Activated CD4-positive, alpha-beta memory T cell treated with anti-CD3 and anti-CD28 coated beads, Interleukin-2, amount 10 ng/mL, durations not matched to agents 7 days and 5 days (primary cell): ENCODE data around the gene CD248. TPM values are rescaled to one million over a fixed set of nuclear protein-coding genes. Genes with fewer than 3 reads are reported as not detected.

ENCODE experiments used
- CTCF ChIA-PET: fragments of 350-600 bp; sonication (Branson Sonifier 250); formaldehyde crosslinking; loops from one replicate; lab custom pipeline; 2021; ENCODE audit warnings: antibody characterized with exemption, inconsistent platforms; lab: Charles Lee
- POLR2A ChIA-PET: fragments of 350-600 bp; sonication (Branson Sonifier 250); formaldehyde crosslinking; loops from one replicate; lab custom pipeline; 2021; ENCODE audit warnings: antibody characterized with exemption; lab: Charles Lee
- DNase-seq: peaks from one replicate; pipeline ENCODE4 v3.0.0-alpha.2; 2020
- H3K27ac Mint-ChIP-seq: one replicate; pipeline ENCODE4 v1.8.0; 2021; ENCODE audit warnings: mild to moderate bottlenecking, mixed read lengths
- H3K27me3 Mint-ChIP-seq: one replicate; pipeline ENCODE4 v1.8.0; 2021; ENCODE audit warnings: mixed read lengths
- H3K36me3 Mint-ChIP-seq: one replicate; pipeline ENCODE4 v1.8.0; 2021; ENCODE audit warnings: low read depth, mixed read lengths
- H3K4me1 Mint-ChIP-seq: one replicate; pipeline ENCODE4 v1.8.0; 2021; ENCODE audit warnings: mixed read lengths
- H3K4me3 Mint-ChIP-seq: one replicate; pipeline ENCODE4 v1.8.0; 2021; ENCODE audit warnings: mild to moderate bottlenecking, mixed read lengths
- H3K9me3 Mint-ChIP-seq: one replicate; pipeline ENCODE4 v1.8.0; 2021; ENCODE audit warnings: mixed read lengths
- total RNA-seq, 2 experiments: library from RNA; stranded (reverse); gene quantifications; one replicate each; pipeline ENCODE4 v1.2.3, GENCODE V29; 2021

Gene CD248
- total RNA-seq, 2 experiments from 2014 or later: not detected

DNA sequence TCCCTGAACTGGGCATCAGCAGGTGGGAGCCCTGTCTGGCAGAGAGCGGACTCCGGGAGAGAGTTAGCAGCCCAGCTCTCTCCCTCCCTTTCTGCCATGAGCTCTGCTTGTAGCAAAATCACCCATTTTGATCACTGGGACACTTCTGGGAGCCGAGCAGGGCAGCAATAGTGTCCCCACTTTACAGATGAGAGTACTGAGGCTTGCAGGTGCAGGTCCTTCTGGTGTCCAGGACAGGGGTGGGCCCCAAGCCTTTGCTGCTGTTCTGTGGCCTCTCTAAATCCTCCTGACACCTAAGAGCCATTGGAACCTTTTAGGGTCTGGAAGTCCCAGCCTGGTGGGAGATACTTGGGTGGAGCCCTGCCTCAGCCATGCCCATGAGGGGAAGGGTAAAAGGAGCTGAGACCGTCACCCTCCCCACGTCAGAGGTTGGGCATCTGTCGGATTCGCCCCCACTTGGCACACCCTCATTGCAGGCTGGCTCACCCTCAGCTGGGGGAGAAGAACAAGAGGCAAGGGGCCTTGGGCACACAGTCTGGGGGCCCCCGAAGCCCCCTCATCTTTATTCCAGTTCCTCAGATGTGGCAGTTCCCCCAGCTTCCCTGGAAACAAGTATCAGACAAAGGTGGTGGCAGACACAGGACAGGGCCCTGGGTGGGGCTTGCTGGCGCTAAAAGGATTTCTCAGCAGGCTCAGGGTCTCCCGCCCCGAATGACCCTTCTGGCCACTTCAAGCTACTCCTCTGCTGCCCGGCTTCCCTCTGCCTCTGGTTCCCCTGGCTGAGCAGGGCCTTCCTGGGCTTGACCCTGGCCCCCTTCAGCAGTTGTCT, 14.9 kb upstream of the CD248 start:
- DNase-seq: no peak
- Mint-ChIP-seq H3K36me3 (no peaks in the 10 kb centered on the region), H3K4me1 (peaks cover 26% of the 10 kb centered on the region), H3K27me3 (peaks cover 4% of the 10 kb centered on the region), H3K27ac (no peak overlapping the region), H3K9me3 (no peaks in the 10 kb centered on the region), H3K4me3 (no peak overlapping the region)
- ChIA-PET CTCF (interaction anchor here (1.1 to 4.9 kb wide), 2 partner anchors 20 to 57 kb away, joined by 3 to 73 read pairs; no protein-coding TSS in a partner anchor), POLR2A (interaction anchor here (0.8 to 3.5 kb wide), 3 partner anchors 13 to 43 kb away, joined by 3 to 13 read pairs (median 3); partner anchors contain the start of genes BRMS1 and YIF1A)

DNA sequence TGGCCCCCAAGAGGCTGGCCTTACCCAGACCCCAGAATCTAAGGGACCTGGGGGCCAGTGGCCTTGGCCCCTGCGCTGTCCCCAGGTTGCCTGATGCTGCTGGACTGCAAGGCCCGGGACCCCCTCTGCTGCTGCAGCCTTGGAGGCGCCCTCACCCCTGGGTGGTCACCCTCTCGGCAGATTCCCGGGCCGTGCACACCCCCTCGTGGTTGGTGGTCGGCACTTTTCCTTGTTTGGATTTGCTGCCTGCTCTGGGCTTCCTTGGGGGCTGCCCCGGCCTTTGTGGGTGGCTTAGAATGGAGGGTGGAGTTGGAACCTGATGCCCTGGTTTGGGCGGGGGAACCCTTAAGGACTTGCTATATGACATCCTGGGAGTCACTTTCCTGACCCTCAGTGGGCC, 14.1 kb upstream of the CD248 start:
- ChIA-PET CTCF (interaction anchor here (4.9 kb wide), 1 partner anchor 19 kb away, joined by 73 read pairs; no protein-coding TSS in a partner anchor), POLR2A (interaction anchor here (0.8 to 3.5 kb wide), 3 partner anchors 14 to 42 kb away, joined by 3 to 13 read pairs (median 3); partner anchors contain the start of genes BRMS1 and YIF1A)
- H3K4me3 Mint-ChIP-seq: no peak overlapping the region
- H3K36me3 Mint-ChIP-seq: no peaks in the 10 kb centered on the region
- H3K4me1 Mint-ChIP-seq: peaks cover 26% of the 10 kb centered on the region
- DNase-seq: no peak
- no peak overlapping the region for H3K27ac Mint-ChIP-seq
- H3K9me3 Mint-ChIP-seq: no peaks in the 10 kb centered on the region
- peaks cover 2% of the 10 kb centered on the region for H3K27me3 Mint-ChIP-seq

DNA sequence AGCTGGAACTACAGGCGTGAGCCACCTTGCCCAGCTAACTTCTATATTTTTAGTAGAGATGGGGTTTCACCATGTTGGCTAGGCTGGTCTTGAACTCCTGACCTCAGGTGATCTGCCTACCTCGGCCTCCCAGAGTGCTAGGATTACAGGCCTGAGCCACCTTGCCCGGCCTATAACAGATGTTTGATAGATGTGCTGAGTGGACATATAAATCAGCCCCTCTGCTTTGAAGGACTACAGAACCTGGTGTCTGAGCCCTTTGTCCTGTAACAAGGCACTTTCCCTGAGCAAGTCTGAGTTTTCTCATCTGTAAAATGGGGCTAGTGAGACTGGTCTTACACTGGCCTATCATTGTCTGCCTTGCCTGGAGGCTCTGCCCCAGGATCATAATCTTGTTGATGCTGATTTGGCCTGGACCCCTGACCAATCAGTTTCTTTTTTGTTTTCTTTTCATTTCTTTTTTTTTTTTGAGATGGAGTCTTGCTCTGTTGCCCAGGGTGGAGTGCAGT, 12.4 kb upstream of the CD248 start:
- no peaks in the 10 kb centered on the region for H3K9me3 Mint-ChIP-seq
- POLR2A ChIA-PET: interaction anchor here (0.5 to 1.2 kb wide), 3 partner anchors 16 to 18 kb away, joined by 3 to 7 read pairs (median 6); partner anchors contain the start of gene BRMS1

DNA sequence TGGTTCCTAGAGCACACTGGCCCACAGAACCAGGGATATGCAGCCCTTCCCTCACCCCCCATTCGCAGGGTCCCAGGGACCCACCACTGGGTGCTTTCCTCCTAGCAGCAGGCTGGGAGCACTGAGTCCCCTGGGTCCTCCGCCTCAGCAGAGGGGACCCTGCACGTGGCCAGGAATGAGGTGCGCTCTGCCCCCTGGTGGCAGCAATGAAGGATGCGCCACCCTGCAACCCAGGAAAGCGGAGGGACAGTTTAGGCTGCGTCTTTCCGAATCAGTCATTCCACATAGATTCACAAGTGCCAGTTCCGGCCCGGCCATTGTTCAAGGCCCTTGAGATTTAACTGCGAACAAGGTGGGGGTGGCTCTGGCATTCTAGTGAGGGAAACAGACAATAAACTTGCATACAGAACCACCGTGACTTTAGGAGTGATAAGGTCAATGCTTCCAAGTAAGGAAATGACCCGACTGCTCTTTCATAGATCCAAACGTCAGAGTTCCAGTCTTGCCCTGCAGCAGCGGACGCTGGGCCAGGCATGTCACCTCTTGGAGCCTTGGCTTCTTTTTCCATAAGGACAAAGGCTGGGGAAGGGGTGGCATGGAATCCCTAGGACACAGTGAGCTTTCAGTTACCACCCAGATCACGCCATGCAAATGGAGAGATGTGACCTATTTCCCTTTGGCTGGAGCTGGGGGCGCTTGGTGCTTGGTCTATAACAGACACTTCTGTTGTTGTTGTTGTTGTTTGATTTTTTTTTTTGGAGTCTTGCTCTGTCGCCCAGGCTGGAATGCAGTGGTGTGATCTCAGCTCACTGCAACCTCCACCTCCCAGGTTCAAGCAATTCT, 11.7 kb upstream of the CD248 start:
- no peak overlapping the region for H3K4me3 Mint-ChIP-seq
- no peaks in the 10 kb centered on the region for H3K36me3 Mint-ChIP-seq
- POLR2A ChIA-PET: interaction anchor here (0.5 to 1.2 kb wide), 3 partner anchors 15 to 17 kb away, joined by 3 to 7 read pairs (median 6); partner anchors contain the start of gene BRMS1
- CTCF ChIA-PET: interaction anchor here (0.9 to 4.9 kb wide), 4 partner anchors 10 to 58 kb away, joined by 3 to 73 read pairs (median 4); partner anchors contain the start of gene B4GAT1
- no peaks in the 10 kb centered on the region for H3K9me3 Mint-ChIP-seq
- peak overlapping the region; percentile 33 for H3K27ac Mint-ChIP-seq
- H3K27me3 Mint-ChIP-seq: no peaks in the 10 kb centered on the region
- DNase-seq: peak; percentile 79
- peaks cover 30% of the 10 kb centered on the region for H3K4me1 Mint-ChIP-seq

More for the DNA sequence above, 12.4 kb upstream of the CD248 start:
- H3K36me3 Mint-ChIP-seq: no peaks in the 10 kb centered on the region
- H3K27me3 Mint-ChIP-seq: no peaks in the 10 kb centered on the region
- CTCF ChIA-PET: interaction anchor here (0.9 to 4.9 kb wide), 5 partner anchors 11 to 59 kb away, joined by 3 to 73 read pairs (median 3); partner anchors contain the start of gene B4GAT1
- H3K4me3 Mint-ChIP-seq: no peak overlapping the region
- H3K4me1 Mint-ChIP-seq: peaks cover 30% of the 10 kb centered on the region
- no peak overlapping the region for H3K27ac Mint-ChIP-seq
- DNase-seq: no peak

DNA sequence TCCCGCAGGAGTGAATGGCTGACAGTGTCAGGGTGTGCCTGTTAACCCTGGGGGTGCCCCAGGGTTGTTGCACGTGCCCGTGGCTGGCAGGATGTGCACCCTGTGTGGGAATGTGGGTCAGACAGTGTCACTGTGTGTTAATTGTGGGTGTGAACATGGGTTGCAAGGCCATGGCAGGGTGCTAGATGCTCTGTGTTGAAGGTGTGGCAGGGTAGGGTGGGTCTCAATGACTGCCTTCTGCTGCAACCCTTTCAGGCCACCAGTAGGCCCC, 11.1 kb upstream of the CD248 start:
- Mint-ChIP-seq H3K9me3 (no peaks in the 10 kb centered on the region), H3K27ac (peak overlapping the region; percentile 33), H3K36me3 (no peaks in the 10 kb centered on the region), H3K4me1 (peaks cover 30% of the 10 kb centered on the region), H3K27me3 (no peaks in the 10 kb centered on the region), H3K4me3 (no peak overlapping the region)
- DNase-seq: peak; percentile 49
- ChIA-PET POLR2A (no interaction called here), CTCF (no interaction called here)

DNA sequence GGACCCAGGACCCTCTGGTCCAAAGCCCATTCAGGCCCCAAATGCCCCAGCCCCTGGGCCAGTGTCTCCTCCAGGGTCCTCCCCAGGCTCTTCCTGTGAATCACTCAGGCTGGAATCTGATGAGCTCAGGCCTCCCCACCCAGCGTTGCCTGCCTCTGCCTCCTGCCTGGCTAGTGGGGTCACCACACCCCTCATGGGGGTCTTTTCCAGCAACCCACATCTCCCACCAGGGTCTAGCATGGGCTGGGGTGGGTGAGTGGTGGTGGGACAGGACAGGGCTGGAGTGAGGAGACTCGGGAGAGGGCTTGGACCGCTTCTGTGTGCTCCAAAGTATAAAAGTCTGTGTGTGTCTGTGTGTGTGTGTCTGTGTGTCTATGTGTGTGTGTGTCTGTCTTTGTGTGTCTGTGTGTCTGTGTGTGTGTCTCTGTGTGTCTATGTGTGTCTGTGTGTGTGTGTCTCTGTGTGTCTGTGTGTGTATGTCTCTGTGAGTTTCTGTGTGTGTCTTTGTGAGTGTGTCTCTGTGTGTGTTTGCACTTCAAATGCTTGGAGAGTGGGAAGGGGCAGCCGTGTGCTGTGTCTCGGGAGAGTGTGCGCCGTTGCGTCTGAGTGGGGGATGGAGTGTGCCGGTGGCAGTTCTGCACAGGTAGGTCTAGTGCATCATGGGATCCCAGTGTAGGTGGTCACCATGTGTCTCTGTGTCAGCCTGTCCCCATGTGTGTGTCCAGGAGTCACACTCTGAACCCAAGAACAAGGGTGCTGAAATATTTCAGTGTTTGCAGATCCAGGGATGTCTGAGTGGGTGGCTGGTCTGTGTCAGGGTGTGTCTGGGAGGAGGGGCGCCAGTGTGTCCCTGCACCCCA, 10.6 kb upstream of the CD248 start:
- DNase-seq: no peak
- Mint-ChIP-seq H3K9me3 (no peaks in the 10 kb centered on the region), H3K4me1 (peaks cover 30% of the 10 kb centered on the region), H3K36me3 (no peaks in the 10 kb centered on the region), H3K4me3 (no peak overlapping the region), H3K27ac (peak overlapping the region; percentile 33), H3K27me3 (no peaks in the 10 kb centered on the region)
- ChIA-PET POLR2A (interaction anchor here (2.3 kb wide), 1 partner anchor 14 kb away, joined by 30 read pairs; no protein-coding TSS in a partner anchor), CTCF (interaction anchor here (3.9 kb wide), 1 partner anchor 15 kb away, joined by 44 read pairs; no protein-coding TSS in a partner anchor)

DNA sequence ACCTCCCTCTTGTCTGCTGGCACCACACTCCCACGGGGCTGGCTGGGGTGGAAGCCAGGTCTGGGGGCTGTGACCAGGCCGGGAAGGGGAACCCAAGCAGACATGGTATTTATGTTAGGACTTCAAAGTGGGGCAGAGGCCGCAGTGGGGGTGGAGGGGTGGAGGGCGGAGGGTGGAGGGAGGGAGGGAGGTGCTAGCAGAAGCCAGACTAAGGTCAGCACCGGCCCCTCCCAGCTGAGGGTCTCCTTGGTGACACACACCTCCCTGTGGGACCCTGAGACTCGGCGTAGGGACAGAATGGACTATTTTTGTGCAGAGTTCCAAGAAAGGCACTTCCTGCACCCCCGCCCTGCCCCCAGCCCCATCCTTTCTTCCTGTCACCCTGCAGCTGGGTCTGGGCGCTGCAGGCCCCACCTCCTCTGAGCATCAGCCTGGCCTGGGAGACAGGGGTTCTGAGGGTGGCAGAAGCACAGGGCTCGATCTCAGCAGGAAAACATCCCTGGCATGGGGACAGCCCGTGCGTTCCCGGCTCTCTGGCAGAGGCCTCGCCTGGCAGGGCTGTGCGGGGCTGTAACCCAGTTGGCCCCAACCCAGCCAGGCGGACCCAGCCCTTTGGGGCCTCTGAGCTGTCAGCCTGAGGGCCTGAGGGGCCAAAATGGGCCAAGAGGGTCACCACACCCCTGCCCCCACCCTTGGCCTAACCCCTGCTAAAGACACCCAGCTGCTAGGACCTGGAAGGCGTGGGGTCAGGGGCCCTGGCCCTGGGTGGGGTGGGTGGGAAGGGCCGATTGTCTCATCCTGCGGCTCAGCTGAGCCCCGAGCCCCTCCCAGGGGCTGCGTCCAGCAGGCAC, 9.6 kb upstream of the CD248 start:
- ChIA-PET POLR2A (interaction anchor here (2.3 kb wide), 1 partner anchor 13 kb away, joined by 30 read pairs; no protein-coding TSS in a partner anchor), CTCF (interaction anchor here (3.9 kb wide), 1 partner anchor 14 kb away, joined by 44 read pairs; no protein-coding TSS in a partner anchor)
- no peaks in the 10 kb centered on the region for H3K9me3 Mint-ChIP-seq
- no peak overlapping the region for H3K4me3 Mint-ChIP-seq
- no peaks in the 10 kb centered on the region for H3K36me3 Mint-ChIP-seq
- H3K4me1 Mint-ChIP-seq: peaks cover 30% of the 10 kb centered on the region
- no peaks in the 10 kb centered on the region for H3K27me3 Mint-ChIP-seq
- peak; percentile 40 for DNase-seq
- peak overlapping the region; percentile 21 for H3K27ac Mint-ChIP-seq

DNA sequence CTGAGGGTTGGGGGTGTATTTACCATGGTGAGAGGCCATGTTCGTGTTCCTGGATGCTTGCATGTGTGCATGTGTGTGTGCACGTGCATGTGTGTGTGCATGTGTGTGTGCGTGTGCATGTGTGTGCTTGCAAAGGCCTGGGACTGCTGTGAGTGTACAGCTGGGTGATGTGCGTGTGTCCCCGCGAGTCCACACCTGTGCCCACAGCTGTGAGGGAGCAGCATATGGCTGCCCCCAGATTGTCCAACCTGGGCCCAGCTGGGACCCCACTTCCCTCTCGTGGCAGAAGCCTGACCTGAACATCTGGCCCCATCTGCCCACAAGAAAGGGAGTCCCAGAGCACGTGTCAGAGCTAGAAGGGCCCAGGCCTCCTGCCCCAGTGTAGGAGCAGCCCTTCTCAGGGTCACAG, 8.4 kb upstream of the CD248 start:
- Mint-ChIP-seq H3K4me3 (no peak overlapping the region), H3K9me3 (peaks cover 1% of the 10 kb centered on the region), H3K27ac (no peak overlapping the region), H3K27me3 (peaks cover under 1% of the 10 kb centered on the region), H3K4me1 (peaks cover 30% of the 10 kb centered on the region), H3K36me3 (no peaks in the 10 kb centered on the region)
- ChIA-PET CTCF (interaction anchor here (3.9 kb wide), 1 partner anchor 13 kb away, joined by 44 read pairs; no protein-coding TSS in a partner anchor), POLR2A (interaction anchor here (2.3 kb wide), 1 partner anchor 12 kb away, joined by 30 read pairs; no protein-coding TSS in a partner anchor)
- DNase-seq: no peak

DNA sequence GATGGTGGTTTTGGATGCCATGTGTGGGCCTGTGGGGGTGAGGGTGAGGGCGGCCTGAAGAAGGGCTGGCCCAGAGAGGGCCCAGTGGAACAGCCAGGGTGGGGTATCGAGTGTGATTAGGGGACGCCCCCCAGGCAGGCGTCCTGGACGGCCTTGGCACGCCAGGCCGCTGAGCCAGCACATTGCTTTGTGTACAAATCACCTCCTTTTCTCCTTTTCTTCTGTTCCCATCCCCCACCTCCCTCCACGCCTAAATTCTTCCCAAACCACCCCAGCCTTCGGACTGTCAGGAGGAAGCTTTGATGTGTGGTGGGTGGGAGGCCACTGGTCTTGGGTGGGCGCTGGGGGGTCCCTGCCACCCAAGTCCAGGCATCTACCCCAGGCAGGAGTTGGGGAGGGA, 7.8 kb upstream of the CD248 start:
- Mint-ChIP-seq H3K27me3 (peaks cover 6% of the 10 kb centered on the region), H3K36me3 (no peaks in the 10 kb centered on the region), H3K4me3 (no peak overlapping the region), H3K4me1 (peaks cover 35% of the 10 kb centered on the region), H3K9me3 (peaks cover 5% of the 10 kb centered on the region), H3K27ac (no peak overlapping the region)
- ChIA-PET CTCF (interaction anchor here (3.9 kb wide), 1 partner anchor 12 kb away, joined by 44 read pairs; no protein-coding TSS in a partner anchor), POLR2A (interaction anchor here (0.7 to 0.9 kb wide), 2 partner anchors 12 to 13 kb away, joined by 3 to 6 read pairs; no protein-coding TSS in a partner anchor)
- DNase-seq: no peak

DNA sequence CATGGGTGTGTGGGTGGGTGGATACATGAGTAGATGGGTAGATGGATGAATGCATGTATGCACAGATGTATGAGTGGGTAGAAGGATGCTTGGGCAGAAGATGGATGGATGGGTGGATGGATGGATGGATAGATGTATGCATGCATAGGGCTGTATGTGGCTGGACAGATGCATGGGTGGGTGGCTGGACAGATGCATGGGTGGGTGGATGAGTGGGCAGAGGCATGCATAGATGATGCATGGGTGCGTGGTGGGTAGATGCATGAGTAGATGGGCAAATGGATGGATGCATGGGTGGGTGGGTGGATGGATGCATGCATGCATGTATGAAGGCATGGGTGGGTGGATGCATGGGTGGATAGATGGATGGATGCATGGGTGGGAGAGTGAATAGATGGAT, 6.8 kb upstream of the CD248 start:
- no peaks in the 10 kb centered on the region for H3K36me3 Mint-ChIP-seq
- H3K27ac Mint-ChIP-seq: no peak overlapping the region
- CTCF ChIA-PET: interaction anchor here (3.9 kb wide), 1 partner anchor 11 kb away, joined by 44 read pairs; no protein-coding TSS in a partner anchor
- POLR2A ChIA-PET: interaction anchor here (0.9 kb wide), 1 partner anchor 11 kb away, joined by 6 read pairs; no protein-coding TSS in a partner anchor
- DNase-seq: no peak
- no peak overlapping the region for H3K4me3 Mint-ChIP-seq
- H3K4me1 Mint-ChIP-seq: peaks cover 41% of the 10 kb centered on the region
- H3K9me3 Mint-ChIP-seq: peaks cover 6% of the 10 kb centered on the region
- peaks cover 10% of the 10 kb centered on the region for H3K27me3 Mint-ChIP-seq
